Keratinocyte (primary cell): ENCODE measurements around the gene CYP26A1.

Source experiments
- CTCF ChIP-seq, 3 experiments: IDR thresholded peaks in 1 of 3; conservative IDR thresholded peaks in 1 of 3; optimal IDR thresholded peaks in 1 of 3; 2 replicates in 2 of 3; 3 replicates in 1 of 3; pipeline versions ENCODE3 to v1.5.1; 2011; ENCODE audit warnings: low read length in 3 of 3, mild to moderate bottlenecking in 3 of 3, moderate library complexity in 2 of 3, control low read depth in 1 of 3, inconsistent platforms in 1 of 3; ENCODE audit not compliant: insufficient read depth in 2 of 3; ENCODE audit errors: extremely low read depth in 1 of 3
- EZH2 ChIP-seq: IDR thresholded peaks from one replicate; pipeline ENCODE4 v1.6.1; 2012; ENCODE audit warnings: inconsistent platforms, mild to moderate bottlenecking, low read length, moderate library complexity

- TF ChIP-seq CTCF (optimal IDR thresholded peaks at IDR 0.05 in 1 of 3, IDR thresholded peaks at IDR 0.05 in 1 of 3, conservative IDR thresholded peaks at IDR 0.05 in 1 of 3; ENCODE audit: extremely low read depth in 1 of 3, insufficient read depth in 2 of 3, low read length in 3 of 3), result no peak
- no peak for TF ChIP-seq EZH2
Observed at GRCh38 chr10:93106631-93107072, 33.0 kb downstream of the CYP26A1 start.
